ENCODE data around the gene FAM13A. TPM values are rescaled to one million over a fixed set of nuclear protein-coding genes. Genes with fewer than 3 reads are reported as not detected.

The FAM13A gene
- total and polyA plus RNA-seq, 2 of the 13 experiments (the other 11 are each of a cell fraction or from before 2014, with no cell fraction given) = 1.2 to 36.2 TPM

DNA sequence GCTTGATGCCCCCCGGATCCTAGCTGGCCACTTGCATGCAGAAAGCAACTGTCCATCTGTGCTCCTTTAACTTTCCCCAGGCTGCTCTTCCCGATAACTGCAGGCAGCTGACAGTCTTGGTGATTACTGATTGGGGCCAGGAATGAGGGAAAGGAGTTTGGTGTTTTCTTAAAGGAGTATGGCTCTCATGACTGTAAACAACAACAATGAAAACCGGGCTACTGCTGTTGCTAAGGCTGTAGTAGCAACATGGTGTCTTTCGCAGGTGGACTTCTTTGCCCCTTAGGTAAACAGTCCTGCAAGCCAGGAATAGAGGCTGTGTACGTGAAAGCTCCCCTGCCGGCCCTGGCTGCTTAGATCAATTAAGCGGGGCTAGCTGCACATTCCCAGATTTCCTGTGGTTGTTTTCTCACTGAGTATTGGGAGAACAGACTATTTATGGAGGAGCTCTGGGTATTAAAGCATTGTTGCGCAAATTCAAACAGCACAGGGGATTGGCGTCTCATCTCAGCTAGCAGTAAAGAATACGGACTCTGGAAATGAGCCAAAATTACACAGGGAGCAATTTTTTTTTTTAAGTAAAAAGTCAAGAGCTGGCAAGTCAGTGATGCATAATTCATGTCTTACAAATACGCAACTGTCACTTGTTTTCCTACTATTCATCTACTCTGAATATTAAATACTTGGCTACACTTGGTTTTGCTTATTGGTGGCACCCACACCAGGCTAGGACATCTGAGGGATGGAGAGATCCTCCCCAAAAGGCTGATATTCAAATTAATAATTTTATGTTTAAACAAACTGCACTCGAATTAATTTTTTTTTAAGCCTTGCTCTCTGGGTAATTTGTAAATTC, 297.7 kb downstream of the FAM13A start (continued):
- TF ChIP-seq ZNF780A (CRISPR knock-in tag; IDR thresholded peaks at IDR 0.05) (no peak), FLYWCH1 (CRISPR knock-in tag; IDR thresholded peaks at IDR 0.05) (no peak), XRCC5 (optimal IDR thresholded peaks at IDR 0.05; ENCODE audit: low read length) (no peak), RAD21 (CRISPR knock-in tag; IDR thresholded peaks at IDR 0.05) (no peak), MATR3 (CRISPR knock-in tag; IDR thresholded peaks at IDR 0.05) (no peak), SMARCC2 (IDR thresholded peaks at IDR 0.05) (no peak), HES4 (CRISPR knock-in tag; IDR thresholded peaks at IDR 0.05; ENCODE audit: borderline replicate concordance) (no peak), ZNF777 (CRISPR knock-in tag; IDR thresholded peaks at IDR 0.05) (no peak), LCORL (IDR thresholded peaks at IDR 0.05) (no peak), LCORL (CRISPR knock-in tag; IDR thresholded peaks at IDR 0.05) (no peak), SOX6 (IDR thresholded peaks at IDR 0.05) (no peak), SOX6 (CRISPR knock-in tag; IDR thresholded peaks at IDR 0.05) (peak; percentile 32; the same call in 1 of the 2 replicates), ZNF317 (CRISPR knock-in tag; IDR thresholded peaks at IDR 0.05) (no peak), SMARCE1 (IDR thresholded peaks at IDR 0.05; ENCODE audit: borderline replicate concordance) (no peak)
- TF ChIP-seq, protein P1, sequence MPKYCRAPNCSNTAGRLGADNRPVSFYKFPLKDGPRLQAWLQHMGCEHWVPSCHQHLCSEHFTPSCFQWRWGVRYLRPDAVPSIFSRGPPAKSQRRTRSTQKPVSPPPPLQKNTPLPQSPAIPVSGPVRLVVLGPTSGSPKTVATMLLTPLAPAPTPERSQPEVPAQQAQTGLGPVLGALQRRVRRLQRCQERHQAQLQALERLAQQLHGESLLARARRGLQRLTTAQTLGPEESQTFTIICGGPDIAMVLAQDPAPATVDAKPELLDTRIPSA (CRISPR knock-in tag; IDR thresholded peaks at IDR 0.05; ENCODE audit: borderline replicate concordance) = no peak
- TF ChIP-seq, protein P2, sequence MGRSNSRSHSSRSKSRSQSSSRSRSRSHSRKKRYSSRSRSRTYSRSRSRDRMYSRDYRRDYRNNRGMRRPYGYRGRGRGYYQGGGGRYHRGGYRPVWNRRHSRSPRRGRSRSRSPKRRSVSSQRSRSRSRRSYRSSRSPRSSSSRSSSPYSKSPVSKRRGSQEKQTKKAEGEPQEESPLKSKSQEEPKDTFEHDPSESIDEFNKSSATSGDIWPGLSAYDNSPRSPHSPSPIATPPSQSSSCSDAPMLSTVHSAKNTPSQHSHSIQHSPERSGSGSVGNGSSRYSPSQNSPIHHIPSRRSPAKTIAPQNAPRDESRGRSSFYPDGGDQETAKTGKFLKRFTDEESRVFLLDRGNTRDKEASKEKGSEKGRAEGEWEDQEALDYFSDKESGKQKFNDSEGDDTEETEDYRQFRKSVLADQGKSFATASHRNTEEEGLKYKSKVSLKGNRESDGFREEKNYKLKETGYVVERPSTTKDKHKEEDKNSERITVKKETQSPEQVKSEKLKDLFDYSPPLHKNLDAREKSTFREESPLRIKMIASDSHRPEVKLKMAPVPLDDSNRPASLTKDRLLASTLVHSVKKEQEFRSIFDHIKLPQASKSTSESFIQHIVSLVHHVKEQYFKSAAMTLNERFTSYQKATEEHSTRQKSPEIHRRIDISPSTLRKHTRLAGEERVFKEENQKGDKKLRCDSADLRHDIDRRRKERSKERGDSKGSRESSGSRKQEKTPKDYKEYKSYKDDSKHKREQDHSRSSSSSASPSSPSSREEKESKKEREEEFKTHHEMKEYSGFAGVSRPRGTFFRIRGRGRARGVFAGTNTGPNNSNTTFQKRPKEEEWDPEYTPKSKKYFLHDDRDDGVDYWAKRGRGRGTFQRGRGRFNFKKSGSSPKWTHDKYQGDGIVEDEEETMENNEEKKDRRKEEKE (IDR thresholded peaks at IDR 0.05) = no peak
- TF ChIP-seq, protein P3, sequence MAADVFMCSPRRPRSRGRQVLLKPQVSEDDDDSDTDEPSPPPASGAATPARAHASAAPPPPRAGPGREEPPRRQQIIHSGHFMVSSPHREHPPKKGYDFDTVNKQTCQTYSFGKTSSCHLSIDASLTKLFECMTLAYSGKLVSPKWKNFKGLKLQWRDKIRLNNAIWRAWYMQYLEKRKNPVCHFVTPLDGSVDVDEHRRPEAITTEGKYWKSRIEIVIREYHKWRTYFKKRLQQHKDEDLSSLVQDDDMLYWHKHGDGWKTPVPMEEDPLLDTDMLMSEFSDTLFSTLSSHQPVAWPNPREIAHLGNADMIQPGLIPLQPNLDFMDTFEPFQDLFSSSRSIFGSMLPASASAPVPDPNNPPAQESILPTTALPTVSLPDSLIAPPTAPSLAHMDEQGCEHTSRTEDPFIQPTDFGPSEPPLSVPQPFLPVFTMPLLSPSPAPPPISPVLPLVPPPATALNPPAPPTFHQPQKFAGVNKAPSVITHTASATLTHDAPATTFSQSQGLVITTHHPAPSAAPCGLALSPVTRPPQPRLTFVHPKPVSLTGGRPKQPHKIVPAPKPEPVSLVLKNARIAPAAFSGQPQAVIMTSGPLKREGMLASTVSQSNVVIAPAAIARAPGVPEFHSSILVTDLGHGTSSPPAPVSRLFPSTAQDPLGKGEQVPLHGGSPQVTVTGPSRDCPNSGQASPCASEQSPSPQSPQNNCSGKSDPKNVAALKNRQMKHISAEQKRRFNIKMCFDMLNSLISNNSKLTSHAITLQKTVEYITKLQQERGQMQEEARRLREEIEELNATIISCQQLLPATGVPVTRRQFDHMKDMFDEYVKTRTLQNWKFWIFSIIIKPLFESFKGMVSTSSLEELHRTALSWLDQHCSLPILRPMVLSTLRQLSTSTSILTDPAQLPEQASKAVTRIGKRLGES (CRISPR knock-in tag; IDR thresholded peaks at IDR 0.05; ENCODE audit: borderline replicate concordance) = no peak
- TF ChIP-seq, protein P4, sequence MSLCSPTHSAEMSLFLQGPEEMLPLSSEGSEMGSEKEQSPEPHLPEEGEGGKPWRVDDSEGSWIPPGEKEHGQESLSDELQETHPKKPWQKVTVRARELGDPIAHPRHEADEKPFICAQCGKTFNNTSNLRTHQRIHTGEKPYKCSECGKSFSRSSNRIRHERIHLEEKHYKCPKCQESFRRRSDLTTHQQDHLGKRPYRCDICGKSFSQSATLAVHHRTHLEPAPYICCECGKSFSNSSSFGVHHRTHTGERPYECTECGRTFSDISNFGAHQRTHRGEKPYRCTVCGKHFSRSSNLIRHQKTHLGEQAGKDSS (CRISPR knock-in tag; IDR thresholded peaks at IDR 0.05; ENCODE audit: borderline replicate concordance, low read depth) = no peak
- TF ChIP-seq, protein P5, sequence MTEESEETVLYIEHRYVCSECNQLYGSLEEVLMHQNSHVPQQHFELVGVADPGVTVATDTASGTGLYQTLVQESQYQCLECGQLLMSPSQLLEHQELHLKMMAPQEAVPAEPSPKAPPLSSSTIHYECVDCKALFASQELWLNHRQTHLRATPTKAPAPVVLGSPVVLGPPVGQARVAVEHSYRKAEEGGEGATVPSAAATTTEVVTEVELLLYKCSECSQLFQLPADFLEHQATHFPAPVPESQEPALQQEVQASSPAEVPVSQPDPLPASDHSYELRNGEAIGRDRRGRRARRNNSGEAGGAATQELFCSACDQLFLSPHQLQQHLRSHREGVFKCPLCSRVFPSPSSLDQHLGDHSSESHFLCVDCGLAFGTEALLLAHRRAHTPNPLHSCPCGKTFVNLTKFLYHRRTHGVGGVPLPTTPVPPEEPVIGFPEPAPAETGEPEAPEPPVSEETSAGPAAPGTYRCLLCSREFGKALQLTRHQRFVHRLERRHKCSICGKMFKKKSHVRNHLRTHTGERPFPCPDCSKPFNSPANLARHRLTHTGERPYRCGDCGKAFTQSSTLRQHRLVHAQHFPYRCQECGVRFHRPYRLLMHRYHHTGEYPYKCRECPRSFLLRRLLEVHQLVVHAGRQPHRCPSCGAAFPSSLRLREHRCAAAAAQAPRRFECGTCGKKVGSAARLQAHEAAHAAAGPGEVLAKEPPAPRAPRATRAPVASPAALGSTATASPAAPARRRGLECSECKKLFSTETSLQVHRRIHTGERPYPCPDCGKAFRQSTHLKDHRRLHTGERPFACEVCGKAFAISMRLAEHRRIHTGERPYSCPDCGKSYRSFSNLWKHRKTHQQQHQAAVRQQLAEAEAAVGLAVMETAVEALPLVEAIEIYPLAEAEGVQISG (CRISPR knock-in tag; IDR thresholded peaks at IDR 0.05) = no peak
